Activated CD4-positive, alpha-beta T cell treated with anti-CD3 and anti-CD28 coated beads, Interleukin-10, Interleukin-2, amounts not matched to agents 100 ng/mL and 50 ng/mL, durations not matched to agents 16 hours and 8 hours (primary cell): ENCODE data around the gene LIX1.
"Not testable (repeated sequence)": the region's sequence is repeated elsewhere in the genome, so short reads cannot be mapped to it uniquely, and the experiment has no call there.

Experiments used
- DNase-seq: peaks from one replicate; pipeline ENCODE4 v3.0.0-alpha.2; 2020

The LIX1 gene

DNA sequence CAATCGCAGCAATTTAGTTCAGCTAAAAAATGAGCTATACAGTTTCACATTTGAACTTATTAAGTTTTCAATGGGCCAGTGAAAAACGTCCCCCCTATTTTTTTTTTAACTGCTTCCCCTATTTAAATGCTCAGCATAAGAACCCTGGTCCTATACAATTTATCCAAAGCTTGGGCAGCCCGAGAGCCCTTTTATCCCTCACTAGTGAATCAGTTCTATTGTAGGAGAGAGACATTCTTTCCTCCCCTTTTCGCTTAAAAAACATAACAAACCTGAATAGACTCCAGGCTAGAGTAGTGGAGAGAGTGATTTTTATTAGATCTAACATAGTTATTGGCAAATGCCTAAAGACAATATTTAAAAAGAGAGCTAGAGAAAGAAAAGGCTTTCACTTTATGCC is 1.4 kb downstream of the LIX1 start:
- no peak for DNase-seq

DNA sequence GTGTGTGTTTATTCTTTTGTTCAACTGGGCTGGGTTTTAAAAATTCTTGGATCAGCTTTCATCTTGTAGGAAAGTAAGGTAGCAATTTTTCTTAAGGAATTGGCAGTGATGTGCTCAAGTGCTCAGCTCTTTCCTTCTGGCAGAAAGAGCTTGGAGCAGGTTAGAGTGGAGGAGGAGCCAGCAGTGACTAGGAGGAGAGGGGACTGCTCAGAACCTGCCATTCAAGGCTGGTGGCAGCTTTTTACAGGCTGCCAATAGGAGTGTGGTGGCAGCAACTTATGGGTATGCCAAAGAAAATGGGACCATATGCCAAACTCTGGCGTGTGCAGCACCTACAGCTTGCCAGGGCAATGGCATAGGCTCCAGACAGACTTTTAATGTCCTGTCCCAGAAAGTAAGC is 2.2 kb downstream of the LIX1 start:
- DNase-seq, result not testable (repeated sequence)

DNA sequence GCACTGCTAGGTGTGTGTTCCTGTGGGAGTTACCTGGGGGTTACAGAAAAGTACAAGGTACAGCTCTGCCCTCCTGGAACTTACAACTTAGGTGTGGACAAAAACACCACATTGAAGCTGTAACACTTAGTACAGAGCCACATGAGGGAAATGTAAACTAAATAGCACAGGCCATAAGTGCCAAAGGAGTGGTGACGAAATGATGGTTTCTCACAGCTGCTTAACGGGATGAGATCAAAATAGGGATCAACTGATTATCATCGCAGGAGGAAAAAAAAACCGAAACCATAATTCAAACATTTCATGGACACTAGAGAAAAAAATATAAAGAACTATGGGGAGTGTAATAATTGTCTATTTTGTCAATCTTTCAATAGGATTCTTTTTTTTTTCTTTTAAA is 5.9 kb downstream of the LIX1 start:
- DNase-seq, result no peak

DNA sequence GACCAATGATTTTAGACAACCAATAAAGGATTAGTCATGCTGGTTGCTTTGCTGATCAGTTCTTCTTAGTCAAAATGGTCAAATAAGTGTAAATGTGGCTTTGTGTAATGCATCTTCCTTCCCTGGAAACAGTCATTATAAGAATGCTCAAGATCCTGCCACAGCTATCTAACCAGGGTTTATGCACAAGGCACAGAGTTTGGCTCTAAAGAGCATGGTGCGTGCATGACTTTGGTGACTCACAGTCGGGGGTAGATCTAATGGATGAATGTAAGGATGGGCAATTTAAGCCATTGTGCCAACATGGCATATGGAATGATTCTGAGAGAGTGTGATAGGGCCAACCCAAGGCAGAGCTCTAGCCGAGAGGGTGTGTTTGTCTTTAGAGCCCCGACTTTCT is 6.5 kb downstream of the LIX1 start:
- peak; percentile 85 for DNase-seq

DNA sequence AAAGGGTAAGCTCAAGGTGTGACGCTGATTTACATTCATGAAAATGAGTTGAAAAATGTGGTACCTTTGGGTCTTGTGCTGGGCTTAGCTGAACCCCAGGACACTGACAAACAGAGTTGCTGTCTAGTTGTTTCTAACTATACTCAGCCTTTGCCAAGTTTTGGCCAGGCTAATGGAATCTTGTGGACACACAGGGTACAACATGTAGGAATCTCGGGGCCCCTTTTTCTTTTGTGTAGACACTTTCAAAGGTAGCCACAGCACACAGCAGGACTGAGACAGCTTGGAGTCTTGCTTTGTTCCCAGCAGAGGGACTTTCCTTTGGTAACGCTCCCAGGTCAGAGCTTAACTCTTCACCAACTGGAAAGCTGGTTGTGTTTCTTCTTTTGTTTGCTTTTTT is 7.8 kb downstream of the LIX1 start:
- DNase-seq, result no peak

DNA sequence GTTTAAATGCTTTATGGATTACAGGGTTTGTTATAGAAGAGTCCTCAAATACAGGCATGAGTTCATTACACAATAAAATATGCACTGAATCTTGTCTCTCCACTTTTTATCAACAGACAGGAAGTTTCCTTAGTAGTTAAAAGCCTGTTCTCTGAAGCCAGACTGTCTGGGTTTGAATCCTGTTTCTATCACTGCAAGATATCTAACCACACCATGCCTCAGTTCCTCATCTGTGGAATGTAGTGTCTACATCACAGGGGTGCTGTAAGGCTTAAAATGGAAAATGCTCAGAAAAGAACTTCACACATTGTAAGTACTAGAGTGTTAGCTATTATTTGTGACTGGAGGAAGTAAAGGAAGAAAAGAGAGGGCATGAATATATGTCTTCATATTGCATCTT is 9.3 kb downstream of the LIX1 start:
- DNase-seq, result no peak

DNA sequence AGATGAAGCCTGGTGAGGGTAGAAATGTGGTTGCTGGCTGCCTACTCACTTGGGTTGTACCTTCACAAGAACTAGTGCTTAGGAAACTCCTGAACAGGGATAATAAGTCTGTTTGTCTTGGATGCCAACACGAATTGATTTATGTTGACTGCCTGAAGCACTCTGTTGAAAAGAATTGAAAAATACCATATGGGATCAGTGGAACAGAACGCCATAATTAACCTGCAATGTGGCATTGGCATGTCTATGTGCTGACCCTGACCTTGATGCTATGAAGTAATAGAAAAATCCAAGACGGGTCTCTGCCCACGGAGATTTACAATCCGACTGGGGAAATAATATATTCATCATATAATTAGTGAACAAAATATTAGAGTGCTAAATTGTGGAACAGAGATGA is 10.5 kb downstream of the LIX1 start:
- no peak for DNase-seq

DNA sequence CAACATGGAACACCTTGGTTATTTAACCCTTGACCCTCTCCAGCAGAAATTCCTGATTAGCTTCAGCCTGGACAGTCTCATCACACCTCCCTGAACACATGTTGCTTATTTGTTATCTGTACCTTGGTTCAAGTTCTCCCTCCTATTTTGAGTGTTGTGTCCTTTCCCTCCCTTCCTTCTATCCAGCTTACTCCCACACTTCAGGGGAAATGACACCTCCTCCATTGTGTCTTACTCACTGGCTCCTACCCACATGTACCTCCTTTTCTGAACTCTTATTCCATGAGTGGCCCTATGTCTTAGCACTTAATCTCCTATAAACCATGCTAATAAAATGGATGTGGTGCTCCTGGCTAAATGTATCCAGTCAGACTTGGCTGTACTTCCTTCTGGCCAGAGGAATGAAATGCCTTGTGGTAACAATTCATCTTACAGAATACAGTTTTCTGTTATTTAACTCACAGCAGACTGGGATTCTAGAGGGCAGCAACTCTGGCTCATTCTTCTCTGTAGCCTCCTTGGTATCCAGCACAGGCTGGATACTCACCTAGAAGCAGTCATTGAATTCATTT is 11.2 kb downstream of the LIX1 start:
- no peak for DNase-seq

DNA sequence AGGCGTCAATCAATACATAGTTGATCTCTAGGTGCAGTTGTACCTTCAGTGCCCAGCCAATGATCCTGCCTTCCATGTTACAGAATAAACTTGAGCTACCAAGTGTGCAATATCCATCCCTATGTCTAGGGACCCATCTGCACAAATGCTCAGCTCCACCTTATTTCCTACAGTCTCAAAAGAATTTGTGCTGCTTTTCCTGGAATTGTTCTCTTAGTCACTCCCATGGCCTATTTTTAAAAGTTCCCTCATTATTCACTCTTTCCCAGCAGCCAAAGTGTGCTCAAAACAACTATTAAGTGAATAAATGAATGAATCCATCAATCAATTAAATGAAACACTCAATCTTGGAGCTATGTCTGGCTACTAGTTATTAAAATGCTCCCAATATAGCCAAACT is 14.7 kb downstream of the LIX1 start:
- DNase-seq, result no peak

DNA sequence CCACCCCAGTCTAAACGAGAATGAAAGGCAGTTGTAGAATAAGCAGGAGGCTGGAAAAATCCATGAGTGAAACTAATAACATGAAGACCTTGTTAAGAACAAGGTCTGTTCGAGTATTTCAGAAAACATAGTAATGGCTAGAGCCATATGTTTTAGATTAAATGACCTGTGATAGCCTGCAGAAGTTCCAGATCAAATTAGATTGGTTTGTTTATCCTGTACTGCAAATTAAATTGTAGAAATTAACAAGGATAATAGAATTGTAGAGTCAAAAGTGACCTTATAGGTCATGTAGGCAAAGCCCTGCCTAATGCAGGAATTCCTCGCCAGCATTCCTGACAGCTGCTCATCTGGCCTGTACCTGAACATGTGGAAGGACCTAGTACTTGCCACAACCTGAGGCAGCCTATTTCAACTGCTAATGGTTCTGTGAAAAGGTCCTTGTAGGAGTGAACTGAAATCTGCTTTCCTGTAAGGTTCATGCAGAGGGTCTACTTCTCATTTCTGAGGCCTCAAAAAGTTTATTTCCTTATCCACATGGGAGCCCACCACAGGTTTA is 17.2 kb downstream of the LIX1 start:
- DNase-seq, result no peak

DNA sequence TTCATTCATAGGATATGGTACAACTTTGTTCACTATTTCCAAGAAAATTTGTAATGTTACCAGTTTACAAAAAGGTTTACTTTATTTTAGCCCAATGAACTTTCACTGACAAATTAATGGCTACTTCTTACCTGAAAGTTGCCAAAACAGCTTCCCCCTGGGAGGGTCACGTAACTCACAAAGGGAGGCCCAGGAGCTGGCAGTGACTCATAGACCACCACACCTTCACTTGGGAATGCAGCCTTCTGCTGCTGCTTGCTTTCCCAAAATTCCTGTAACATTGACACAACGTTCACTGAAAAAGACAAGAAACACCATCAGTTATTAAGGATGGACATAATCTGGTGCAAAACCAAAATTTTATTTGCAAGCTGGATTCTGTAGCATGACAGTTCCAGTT is 18.1 kb downstream of the LIX1 start:
- DNase-seq, result no peak

DNA sequence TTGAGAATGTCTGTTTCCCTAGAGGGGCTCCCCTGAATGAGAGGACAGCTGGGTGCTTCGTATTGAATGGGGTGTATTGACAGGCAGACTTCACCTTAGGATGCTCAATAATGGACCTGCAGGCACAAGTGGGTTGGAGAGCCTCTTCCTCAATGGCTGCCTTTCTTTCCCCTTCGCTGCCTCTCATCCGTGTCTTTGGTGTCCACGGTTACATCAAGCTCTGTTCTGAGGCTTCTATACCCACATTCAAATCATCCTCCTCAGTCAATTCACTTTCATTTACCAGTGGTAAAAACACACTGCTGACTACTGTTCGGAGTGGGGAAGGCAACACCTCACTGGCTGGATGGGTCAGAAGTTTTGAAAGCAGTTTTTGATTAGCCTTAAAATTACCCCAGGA is 20.6 kb downstream of the LIX1 start:
- no peak for DNase-seq

DNA sequence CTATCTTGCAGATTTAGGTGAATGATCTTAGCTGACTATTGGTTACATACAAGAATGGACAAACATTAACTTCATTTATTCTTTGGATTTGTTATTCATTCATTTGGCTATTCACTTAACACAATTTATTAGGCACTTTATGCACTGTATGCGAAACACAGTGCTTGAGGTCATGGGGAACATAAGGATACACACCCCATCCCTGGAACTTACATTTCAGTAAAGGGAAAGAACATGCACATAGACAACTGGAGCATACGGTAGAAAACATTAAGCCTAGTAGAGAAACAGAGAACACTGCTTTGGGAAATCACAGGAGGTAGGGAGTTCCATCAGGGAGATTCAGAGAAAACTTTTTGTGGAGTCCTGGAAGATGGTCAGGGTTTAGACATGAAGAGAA is 22.2 kb downstream of the LIX1 start:
- DNase-seq, result no peak

DNA sequence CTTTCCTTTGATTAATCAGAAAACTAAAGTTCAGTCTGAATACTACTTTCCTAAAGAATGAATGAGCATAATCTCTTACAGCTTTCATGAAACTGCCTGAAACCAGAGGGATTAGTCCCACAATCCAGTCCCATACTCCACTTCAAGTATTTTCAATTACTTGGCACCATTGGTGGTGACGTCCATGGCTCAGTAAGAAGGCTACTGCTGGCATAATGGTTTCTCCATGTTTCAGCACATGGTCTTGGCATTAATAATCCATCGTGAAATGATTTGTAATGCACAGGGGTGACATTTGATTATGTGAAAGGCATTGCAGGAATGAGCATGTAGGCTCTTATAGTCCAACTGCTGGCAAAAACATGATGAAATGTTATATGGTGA is 23.4 kb downstream of the LIX1 start:
- DNase-seq, result no peak

DNA sequence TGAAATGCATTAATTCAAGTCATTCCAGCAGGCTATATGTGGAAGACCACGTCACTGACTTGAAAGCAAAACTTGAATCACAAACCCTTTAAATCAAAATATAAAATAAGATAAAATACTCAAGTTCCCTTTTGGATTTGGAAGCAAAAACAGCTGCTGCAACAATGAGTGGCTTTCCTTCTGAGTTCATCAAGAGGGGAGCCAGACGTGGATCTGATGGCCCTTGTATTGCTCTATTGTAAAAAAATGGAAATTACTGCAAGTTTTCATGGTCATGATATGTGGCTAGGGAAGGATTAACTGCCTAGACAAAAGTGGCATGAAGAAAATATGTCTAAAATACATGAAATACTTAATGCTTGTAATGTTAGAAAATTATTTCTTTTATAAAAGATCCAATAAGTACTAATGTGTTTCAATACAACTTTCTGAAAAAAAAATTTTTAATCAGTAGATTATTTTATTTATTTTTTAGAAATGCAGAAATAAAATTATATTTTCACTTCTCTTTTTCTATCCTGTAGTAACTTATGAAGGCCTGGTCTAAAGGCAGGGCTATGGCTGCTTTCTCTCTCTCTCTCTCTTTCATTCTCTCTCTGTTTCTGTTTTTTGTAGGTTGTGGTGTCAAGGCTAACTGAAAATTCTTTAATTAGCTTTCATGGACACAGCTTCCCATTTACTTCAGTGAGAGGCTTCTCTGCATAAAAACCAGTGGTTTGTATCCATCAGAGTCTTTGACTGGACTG is 24.0 kb downstream of the LIX1 start:
- DNase-seq, result no peak

DNA sequence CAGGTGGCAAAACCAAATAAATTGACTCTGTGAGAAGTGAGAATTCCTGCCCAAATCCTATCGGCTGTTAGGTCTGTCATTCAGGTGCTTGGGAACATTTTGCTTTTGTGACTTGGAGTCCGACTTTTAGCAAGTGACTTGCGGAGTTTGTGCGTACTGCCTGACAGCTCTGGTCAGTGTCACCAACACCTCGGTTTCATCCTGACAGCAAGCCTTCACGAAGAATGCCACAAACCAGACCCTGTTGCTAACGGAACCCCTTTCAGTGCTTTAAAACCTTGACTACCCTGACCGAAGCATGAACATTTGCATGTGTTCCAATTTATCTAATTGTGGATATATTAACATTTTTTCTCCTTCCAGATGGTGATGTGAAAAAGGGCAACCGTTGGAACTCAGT is 26.5 kb downstream of the LIX1 start:
- no peak for DNase-seq

DNA sequence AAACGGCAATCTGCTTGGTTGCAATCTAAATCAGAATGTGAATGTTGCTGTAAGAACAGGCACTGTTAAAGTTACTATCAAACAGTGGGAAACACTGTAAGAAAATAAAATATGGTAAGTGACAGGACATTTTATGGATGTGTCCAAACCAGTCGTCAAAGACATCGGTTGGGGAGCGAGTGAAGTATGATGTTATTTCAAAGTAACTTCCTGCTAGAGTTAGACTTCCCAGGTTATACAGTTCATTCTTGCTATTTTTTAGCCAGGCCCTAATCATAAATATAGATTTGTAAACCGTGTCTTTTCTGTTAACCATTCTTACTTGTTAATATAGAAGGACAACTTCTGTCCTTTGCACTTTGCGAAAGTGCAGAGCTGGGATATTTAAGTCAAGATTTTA is 30.2 kb downstream of the LIX1 start:
- DNase-seq, result no peak

DNA sequence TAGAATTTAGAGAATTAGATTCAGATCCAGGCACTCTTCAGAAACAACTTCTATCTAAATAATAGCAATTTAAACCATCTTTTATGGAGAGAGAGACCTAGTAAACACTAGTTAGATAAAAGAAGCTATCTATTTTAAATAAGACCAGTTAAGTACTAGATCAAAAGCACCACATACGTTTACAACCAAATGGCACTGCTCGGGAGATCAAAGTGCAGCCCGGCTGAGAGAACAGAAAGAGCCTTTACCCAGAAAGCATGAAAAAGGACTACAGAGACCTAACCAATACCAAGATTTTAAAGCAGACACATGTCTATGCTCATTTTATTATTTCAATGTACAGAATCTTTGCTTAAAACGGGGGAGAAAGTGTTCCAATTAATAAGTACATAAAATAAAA is 30.8 kb downstream of the LIX1 start:
- DNase-seq, result no peak

DNA sequence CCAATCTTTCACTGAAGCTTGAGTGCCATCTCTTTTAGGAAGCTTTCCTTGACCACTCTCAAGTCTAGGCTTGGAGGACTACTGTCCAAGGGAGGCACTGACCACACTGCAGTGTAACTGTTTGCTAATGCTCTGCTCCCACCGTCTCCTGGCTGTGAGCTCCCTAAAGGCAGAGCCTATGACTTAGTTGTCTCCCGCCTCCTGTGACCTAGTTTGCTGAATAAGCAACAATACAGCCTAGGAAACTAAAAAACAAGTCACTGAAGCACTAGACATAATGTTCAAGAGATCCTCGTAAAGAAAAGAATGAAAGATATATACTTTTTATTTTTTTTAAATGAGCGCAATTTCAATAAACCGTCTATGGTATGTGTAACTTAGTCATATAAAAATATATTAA is 31.4 kb downstream of the LIX1 start:
- DNase-seq, result no peak

DNA sequence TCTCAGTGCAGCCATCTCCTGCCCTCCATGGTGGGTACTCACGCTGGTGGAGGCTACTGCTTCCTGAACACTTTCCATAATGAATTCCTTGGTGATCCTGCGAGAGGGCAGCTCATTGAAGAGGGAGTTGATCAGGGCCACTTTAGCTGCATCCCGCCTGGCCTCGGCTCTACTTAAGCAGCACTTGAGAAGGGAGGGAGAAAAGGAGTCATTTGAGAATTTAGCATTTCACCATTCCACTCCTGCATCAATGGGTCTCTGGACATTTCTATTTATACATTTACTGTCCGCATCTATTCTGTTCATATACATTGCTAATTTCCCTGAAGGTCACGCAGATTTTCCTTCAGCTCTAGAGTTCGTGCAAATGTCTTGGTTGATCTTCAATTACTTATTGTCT is 35.1 kb downstream of the LIX1 start:
- DNase-seq, result no peak

DNA sequence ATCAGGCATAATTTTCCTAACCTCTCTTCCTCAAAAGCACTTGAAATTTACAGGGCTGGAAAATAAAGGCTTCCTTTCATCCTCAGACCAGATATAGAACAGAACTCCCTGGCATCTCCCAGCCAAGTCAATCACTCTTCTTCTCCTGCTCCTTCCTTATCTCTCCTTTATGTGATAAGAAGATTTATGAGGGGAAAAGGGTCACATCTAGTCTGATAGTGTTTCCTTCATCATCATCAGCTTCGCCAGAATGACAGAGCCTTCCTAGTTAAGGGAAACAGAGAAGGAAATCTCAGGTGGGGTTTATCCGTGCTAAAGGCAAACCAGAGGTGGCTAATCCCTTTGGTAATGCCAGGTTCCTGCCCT is 36.2 kb downstream of the LIX1 start:
- DNase-seq, result no peak

DNA sequence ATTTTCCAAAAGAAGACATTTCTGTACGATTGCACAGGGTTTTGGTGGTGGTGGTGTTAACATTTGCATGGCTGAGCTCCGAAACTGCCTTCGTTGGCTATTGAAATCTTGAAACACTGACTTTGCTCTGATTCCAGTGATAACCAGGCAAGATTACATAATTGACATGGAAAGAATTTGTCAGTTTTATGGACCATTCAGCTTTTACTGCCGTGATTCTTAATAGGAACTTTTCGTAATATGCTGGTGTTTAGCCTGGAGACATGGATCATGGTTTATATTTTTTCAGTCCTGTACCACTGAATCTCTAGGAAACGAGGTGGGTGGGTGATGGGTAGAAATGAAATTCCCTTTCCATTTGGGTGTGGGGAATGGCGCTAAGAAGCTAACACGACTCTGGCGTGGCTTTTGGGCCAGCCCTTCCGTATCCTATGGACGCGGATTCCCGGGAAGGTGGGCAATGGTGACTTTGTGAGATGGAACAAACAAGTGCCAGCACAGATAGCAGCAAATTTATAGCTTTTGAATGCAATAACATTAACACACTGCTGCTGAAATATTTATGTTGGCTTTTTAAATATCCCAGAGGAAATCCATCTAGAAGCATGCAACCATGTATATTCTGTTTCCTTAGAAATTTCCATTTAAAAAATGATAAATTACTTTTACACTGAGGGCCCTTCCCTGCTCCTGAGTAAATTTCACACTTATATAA is 36.8 kb downstream of the LIX1 start:
- no peak for DNase-seq

DNA sequence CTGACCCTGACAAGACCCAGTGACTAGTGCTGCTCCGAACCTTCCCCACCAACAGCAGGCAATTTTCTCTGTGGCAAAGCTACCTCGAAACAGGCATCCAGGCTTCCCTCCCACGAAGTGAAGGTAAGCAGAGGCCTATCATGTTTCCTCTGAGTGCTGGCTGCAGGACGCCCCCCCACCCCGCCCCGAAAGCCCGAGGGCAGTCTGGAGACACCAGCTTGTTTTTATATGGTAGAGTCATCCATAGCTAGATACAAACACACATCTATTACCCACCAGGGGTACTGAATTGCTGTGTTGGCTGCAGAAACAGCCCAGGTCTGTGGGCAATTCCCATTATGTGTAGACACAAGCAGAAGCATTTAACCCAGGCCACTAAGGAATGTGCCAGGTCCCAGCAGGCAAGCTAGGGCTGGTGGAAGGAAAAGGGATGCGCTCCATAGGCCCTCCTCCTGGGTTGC is 40.4 kb downstream of the LIX1 start:
- DNase-seq, result no peak

DNA sequence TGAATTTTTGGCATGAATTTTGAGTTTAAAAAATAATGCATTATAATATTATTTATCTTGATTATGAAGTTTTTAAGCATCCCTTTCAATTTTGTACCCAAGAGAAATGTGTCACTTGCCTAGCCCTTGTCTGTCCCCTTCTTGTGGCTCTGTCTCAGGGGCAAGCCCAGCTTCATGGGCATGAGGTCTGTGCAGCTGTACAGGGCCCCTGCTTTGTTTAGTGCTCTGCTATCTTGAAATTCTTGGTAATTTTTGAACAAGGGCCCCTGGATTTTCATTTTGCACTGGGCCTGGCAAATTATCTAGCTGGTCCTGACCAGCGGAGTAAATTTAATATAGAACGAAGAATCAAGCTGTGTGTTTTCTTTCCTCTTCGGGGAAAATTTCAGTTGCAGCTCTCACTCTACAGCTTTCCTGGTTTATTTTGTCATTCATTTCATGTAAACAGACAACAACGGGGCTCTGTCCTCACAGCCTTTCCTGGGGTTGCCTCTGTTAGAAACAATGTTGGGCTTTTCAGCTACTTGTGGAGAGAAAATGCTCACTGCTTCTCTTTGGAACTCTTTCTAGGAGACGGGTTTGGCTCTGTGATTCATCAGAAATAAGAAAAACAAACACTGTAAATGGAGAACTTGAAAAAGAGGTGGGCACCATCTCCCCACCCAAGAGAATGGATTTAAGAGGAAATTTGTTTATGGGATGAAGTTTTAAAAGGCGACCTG is 41.1 kb downstream of the LIX1 start:
- no peak for DNase-seq
